HG03575 (cell line): ENCODE data around the gene RETREG2.

ENCODE experiments used
- ATAC-seq: cut with Tn5 transposase; IDR thresholded peaks from one replicate; pipeline ENCODE4 v1.9.1; 2021; ENCODE audit not compliant: unreplicated experiment, insufficient number of reproducible peaks, low FRiP score; ENCODE audit errors: extremely low read depth

RETREG2 gene

GRCh38 chr2:219177552-219178376, at the start of gene RETREG2:
Gene RETREG2 (plus strand): TSS chr2:219178275. CDS start chr2:219178353, 78 bp downstream.
- ATAC-seq, result no peak

- ATAC-seq, result no peak
Observed at GRCh38 chr2:219128396-219128795, 49.7 kb upstream of the RETREG2 start.

GRCh38 chr2:219129589-219129988, 48.5 kb upstream of the RETREG2 start:
- no peak for ATAC-seq

- no peak for ATAC-seq
Observed at GRCh38 chr2:219131327-219131726, 46.7 kb upstream of the RETREG2 start.

GRCh38 chr2:219131744-219132143, 46.3 kb upstream of the RETREG2 start:
- no peak for ATAC-seq

GRCh38 chr2:219133976-219134375, 44.1 kb upstream of the RETREG2 start:
- ATAC-seq, result no peak

GRCh38 chr2:219140722-219141121, 37.4 kb upstream of the RETREG2 start:
- ATAC-seq, result no peak

GRCh38 chr2:219142329-219142728, 35.7 kb upstream of the RETREG2 start:
- ATAC-seq, result no peak

- no peak for ATAC-seq
Observed at GRCh38 chr2:219149667-219150066, 28.4 kb upstream of the RETREG2 start.

- no peak for ATAC-seq
Observed at GRCh38 chr2:219155054-219155644, 22.9 kb upstream of the RETREG2 start.

- ATAC-seq, result no peak
Observed at GRCh38 chr2:219157396-219157795, 20.7 kb upstream of the RETREG2 start.

GRCh38 chr2:219158025-219158424, 20.1 kb upstream of the RETREG2 start:
- ATAC-seq, result no peak

GRCh38 chr2:219158586-219158985, 19.5 kb upstream of the RETREG2 start:
- ATAC-seq, result no peak

GRCh38 chr2:219159771-219160185, 18.3 kb upstream of the RETREG2 start:
- no peak for ATAC-seq

- ATAC-seq, result peak; percentile 47
Observed at GRCh38 chr2:219160186-219161017, 17.7 kb upstream of the RETREG2 start, which contains the start of gene NHEJ1. Gene NHEJ1 (minus strand): TSS chr2:219160815. CDS start chr2:219158362, 2,453 bp downstream.

- ATAC-seq, result no peak
Observed at GRCh38 chr2:219161097-219161496, 17.0 kb upstream of the RETREG2 start.

- ATAC-seq, result no peak
Observed at GRCh38 chr2:219163156-219163555, 14.9 kb upstream of the RETREG2 start.

- ATAC-seq, result no peak
Observed at GRCh38 chr2:219165058-219165911, 12.8 kb upstream of the RETREG2 start.

- ATAC-seq, result no peak
Observed at GRCh38 chr2:219167997-219168396, 10.1 kb upstream of the RETREG2 start.
